Trophoblast cell (in vitro differentiated cells and primary cell): ENCODE data around the gene MR1.

Source experiments
- DNase-seq, 2 donors: peaks; one replicate each; pipeline ENCODE4 v3.0.0-alpha.2; 2016
- H2AFZ ChIP-seq: 2 replicates; pipeline ENCODE4 v1.6.1; 2013; ENCODE audit warnings: low read length, moderate library complexity, mild to moderate bottlenecking; ENCODE audit not compliant: insufficient read depth, poor library complexity
- H2AK5ac ChIP-seq: 2 replicates; pipeline ENCODE4 v1.6.1; 2013; ENCODE audit warnings: mild to moderate bottlenecking, low read length
- H2BK120ac ChIP-seq: 2 replicates; pipeline ENCODE4 v1.6.1; 2013; ENCODE audit warnings: low read length, mild to moderate bottlenecking, moderate library complexity; ENCODE audit not compliant: insufficient read depth, poor library complexity
- H2BK12ac ChIP-seq: 2 replicates; pipeline ENCODE4 v1.6.1; 2013; ENCODE audit warnings: mild to moderate bottlenecking, low read length, moderate library complexity
- H2BK5ac ChIP-seq: 2 replicates; pipeline ENCODE4 v1.6.1; 2013; ENCODE audit warnings: low read length, low read depth, moderate library complexity, mild to moderate bottlenecking; ENCODE audit not compliant: poor library complexity
- H3K14ac ChIP-seq: 2 replicates; pipeline ENCODE4 v1.6.1; 2013; ENCODE audit warnings: mild to moderate bottlenecking, low read length
- H3K18ac ChIP-seq: 2 replicates; pipeline ENCODE4 v1.6.1; 2013; ENCODE audit warnings: mild to moderate bottlenecking, low read length
- H3K23ac ChIP-seq: 2 replicates; pipeline ENCODE4 v1.6.1; 2013; ENCODE audit warnings: low read length
- H3K27ac ChIP-seq: 2 replicates; pipeline ENCODE4 v1.5.1; 2013; ENCODE audit warnings: low read depth, mild to moderate bottlenecking, inconsistent platforms, low read length, moderate library complexity
- H3K27me3 ChIP-seq: 2 replicates; pipeline ENCODE4 v1.6.1; 2013; ENCODE audit warnings: inconsistent platforms, mild to moderate bottlenecking, low read length, moderate library complexity; ENCODE audit not compliant: insufficient read depth
- H3K36me3 ChIP-seq, 2 experiments: 1 replicate in 1 of 2; 2 replicates in 1 of 2; pipeline ENCODE4 v1.6.1; 2013; ENCODE audit warnings: low read length in 2 of 2, mild to moderate bottlenecking in 2 of 2, moderate library complexity in 1 of 2; ENCODE audit not compliant: insufficient read depth in 2 of 2, control insufficient read depth in 1 of 2
- H3K4ac ChIP-seq: 2 replicates; pipeline ENCODE4 v1.6.1; 2013; ENCODE audit warnings: low read depth, mild to moderate bottlenecking, low read length, moderate library complexity
- H3K4me1 ChIP-seq, 2 experiments: 1 replicate in 1 of 2; 2 replicates in 1 of 2; pipeline ENCODE4 v1.6.1; 2013; ENCODE audit warnings: low read length in 2 of 2, mild to moderate bottlenecking in 2 of 2, moderate library complexity in 1 of 2; ENCODE audit not compliant: insufficient read depth in 2 of 2, control insufficient read depth in 1 of 2
- H3K4me2 ChIP-seq: 2 replicates; pipeline ENCODE4 v1.6.1; 2013; ENCODE audit warnings: inconsistent platforms, mild to moderate bottlenecking, low read length, moderate library complexity
- H3K4me3 ChIP-seq: 2 replicates; pipeline ENCODE4 v1.5.1; 2013; ENCODE audit warnings: mild to moderate bottlenecking, low read depth, low read length, inconsistent platforms
- H3K79me1 ChIP-seq: one replicate; pipeline ENCODE4 v1.6.1; 2013; ENCODE audit warnings: low read length
- H3K79me2 ChIP-seq: 2 replicates; pipeline ENCODE4 v1.6.1; 2013; ENCODE audit warnings: low read length, mild to moderate bottlenecking; ENCODE audit not compliant: control insufficient read depth, insufficient read depth, poor library complexity
- H3K9ac ChIP-seq: 2 replicates; pipeline ENCODE4 v1.6.1; 2013; ENCODE audit warnings: mild to moderate bottlenecking, low read length
- H3K9me3 ChIP-seq: 2 replicates; pipeline ENCODE4 v1.6.1; 2013; ENCODE audit warnings: low read depth, mild to moderate bottlenecking, control low read depth, inconsistent platforms, low read length; ENCODE audit not compliant: insufficient read depth
- H4K12ac ChIP-seq: 2 replicates; pipeline ENCODE4 v1.6.1; 2013; ENCODE audit warnings: low read depth, mild to moderate bottlenecking, low read length, moderate library complexity
- H4K8ac ChIP-seq: 2 replicates; pipeline ENCODE4 v1.6.1; 2013; ENCODE audit warnings: low read depth, mild to moderate bottlenecking, low read length, moderate library complexity
- H4K91ac ChIP-seq: one replicate; pipeline ENCODE4 v1.6.1; 2013; ENCODE audit warnings: low read depth, mild to moderate bottlenecking, low read length, moderate library complexity
- WGBS: extraction: QIAGEN DNeasy Blood & Tissue Kit; methylation state at CpG from one replicate; pipeline ENCODE4 v1.1.7; 2013; ENCODE audit warnings: missing lambda C conversion rate; ENCODE audit not compliant: insufficient read length, insufficient coverage; ENCODE audit errors: extremely low coverage; 5-methylcytosine and 5-hydroxymethylcytosine counted together

MR1 gene

DNA sequence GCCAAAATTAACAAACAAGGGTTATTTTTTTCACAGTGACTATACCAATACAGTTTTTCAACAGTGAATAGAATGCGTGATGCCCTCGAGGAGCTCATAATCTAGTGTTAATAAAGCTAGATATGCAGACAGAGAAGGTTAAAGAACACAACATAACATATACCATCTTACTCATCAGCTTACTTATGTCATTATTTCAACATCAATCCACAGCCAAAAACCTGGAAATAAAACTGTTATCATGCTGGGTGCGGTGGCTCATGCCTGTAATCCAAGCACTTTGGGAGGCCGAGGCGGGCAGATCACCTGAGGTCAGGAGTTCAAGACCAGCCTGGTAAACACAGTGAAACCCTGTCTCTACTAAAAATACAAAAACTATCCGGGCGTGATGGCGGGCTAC is 17.2 kb upstream of the MR1 start:
- DNase-seq: no peak
- Histone ChIP-seq H3K4me3 (no peak overlapping the region), H3K36me3 (peaks cover 0 to 3% of the 10 kb centered on the region in 2 experiments), H2AK5ac (no peak overlapping the region), H3K9ac (no peak overlapping the region), H2BK120ac (no peak overlapping the region), H3K4me2 (no peak overlapping the region), H3K79me2 (peaks cover 4% of the 10 kb centered on the region), H3K79me1 (peaks cover 2% of the 10 kb centered on the region), H4K91ac (no peak overlapping the region), H4K12ac (no peak overlapping the region), H3K9me3 (no peaks in the 10 kb centered on the region), H2AFZ (no peak overlapping the region), H3K27me3 (no peaks in the 10 kb centered on the region), H3K4ac (peak overlapping the region; percentile 90), H2BK5ac (no peak overlapping the region), H3K4me1 (peaks cover 6 to 7% of the 10 kb centered on the region in 2 experiments), H3K18ac (no peak overlapping the region), H3K27ac (no peak overlapping the region), H2BK12ac (no peak overlapping the region), H4K8ac (no peak overlapping the region), H3K23ac (no peak overlapping the region), H3K14ac (no peak overlapping the region)
- no CpG with 5 or more reads among the region's 8 CpGs for WGBS

- no peak overlapping the region for H3K23ac ChIP-seq
- no peak overlapping the region for H4K8ac ChIP-seq
- H3K4me1 ChIP-seq: peaks cover 0 to 2% of the 10 kb centered on the region in 2 experiments
- H2BK120ac ChIP-seq: no peak overlapping the region
- H3K4me2 ChIP-seq: no peak overlapping the region
- no peak for DNase-seq
- no peak overlapping the region for H3K27ac ChIP-seq
- no peak overlapping the region for H3K18ac ChIP-seq
- peak overlapping the region; percentile 1 for H3K4ac ChIP-seq
- H3K4me3 ChIP-seq: no peak overlapping the region
- H3K9ac ChIP-seq: no peak overlapping the region
- no peak overlapping the region for H2AK5ac ChIP-seq
- H2BK5ac ChIP-seq: no peak overlapping the region
- H3K36me3 ChIP-seq: peaks cover 0 to 3% of the 10 kb centered on the region in 2 experiments
- no peaks in the 10 kb centered on the region for H3K9me3 ChIP-seq
- no peak overlapping the region for H2BK12ac ChIP-seq
- peaks cover 9% of the 10 kb centered on the region for H3K79me1 ChIP-seq
- H4K91ac ChIP-seq: no peak overlapping the region
- H3K79me2 ChIP-seq: peaks cover 9% of the 10 kb centered on the region
- no peak overlapping the region for H4K12ac ChIP-seq
- H2AFZ ChIP-seq: no peak overlapping the region
- no peak overlapping the region for H3K14ac ChIP-seq
- WGBS: no CpG with 5 or more reads among the region's 1 CpG
- H3K27me3 ChIP-seq: no peaks in the 10 kb centered on the region
Observed at GRCh38 chr1:181018901-181019681, 14.7 kb upstream of the MR1 start.

GRCh38 chr1:181021159-181021558 is 12.6 kb upstream of the MR1 start:
- H2BK120ac ChIP-seq: no peak overlapping the region
- H3K14ac ChIP-seq: no peak overlapping the region
- H3K9ac ChIP-seq: no peak overlapping the region
- H3K79me1 ChIP-seq: peaks cover 9% of the 10 kb centered on the region
- no peak overlapping the region for H2AFZ ChIP-seq
- WGBS: no CpG with 5 or more reads among the region's 3 CpGs
- no peak overlapping the region for H4K12ac ChIP-seq
- no peak overlapping the region for H3K4ac ChIP-seq
- no peak overlapping the region for H3K27ac ChIP-seq
- peaks cover 9% of the 10 kb centered on the region for H3K79me2 ChIP-seq
- no peaks in the 10 kb centered on the region for H3K4me1 ChIP-seq
- H2AK5ac ChIP-seq: no peak overlapping the region
- H3K27me3 ChIP-seq: no peaks in the 10 kb centered on the region
- H3K4me2 ChIP-seq: peak overlapping the region; percentile 89
- H3K36me3 ChIP-seq: peaks cover 0 to 3% of the 10 kb centered on the region in 2 experiments
- H3K18ac ChIP-seq: no peak overlapping the region
- H3K9me3 ChIP-seq: no peaks in the 10 kb centered on the region
- H2BK5ac ChIP-seq: no peak overlapping the region
- no peak overlapping the region for H3K23ac ChIP-seq
- no peak for DNase-seq
- no peak overlapping the region for H3K4me3 ChIP-seq
- H2BK12ac ChIP-seq: no peak overlapping the region
- H4K91ac ChIP-seq: no peak overlapping the region
- H4K8ac ChIP-seq: no peak overlapping the region

DNA sequence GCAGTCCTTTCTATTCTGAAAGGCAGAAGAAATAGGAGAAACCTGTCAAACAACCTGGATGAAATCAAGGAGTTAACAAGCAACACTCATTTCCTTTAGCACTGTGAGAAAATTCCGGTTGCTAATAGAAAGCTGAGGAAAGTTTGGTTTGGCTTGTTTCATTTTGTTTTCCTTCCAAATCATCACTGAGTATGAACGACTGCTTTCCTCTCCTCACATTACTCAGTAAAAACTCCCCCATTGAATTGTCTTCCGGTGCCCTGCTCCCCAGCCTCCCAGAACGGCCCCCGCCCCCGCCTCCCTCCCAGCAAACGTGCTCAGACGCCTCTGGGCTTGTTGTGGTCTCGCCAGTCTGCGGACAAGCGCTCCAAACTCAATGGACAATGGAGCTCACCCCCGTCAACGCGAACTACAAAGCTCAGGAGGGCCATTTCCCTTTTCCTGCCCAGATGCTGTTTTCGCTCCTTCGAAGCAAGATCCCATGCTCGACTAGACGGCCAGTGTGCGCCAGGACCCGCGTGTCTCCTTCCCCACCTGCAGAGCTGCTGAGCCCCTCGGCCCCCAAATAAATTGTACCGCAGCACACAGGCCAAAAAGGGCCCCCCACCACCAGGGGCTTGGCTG is 11.9 kb upstream of the MR1 start:
- Histone ChIP-seq H3K36me3 (no peaks in the 10 kb centered on the region), H3K4me3 (peak overlapping the region; percentile 93), H3K27ac (peak overlapping the region; percentile 94), H4K91ac (peak overlapping the region; percentile 89), H3K79me2 (peaks cover 9% of the 10 kb centered on the region), H2BK120ac (peak overlapping the region; percentile 70), H4K12ac (peak overlapping the region; percentile 31), H2AFZ (peak overlapping the region; percentile 72), H3K9me3 (no peaks in the 10 kb centered on the region), H2AK5ac (peak overlapping the region; percentile 14), H3K18ac (peak overlapping the region; percentile 66), H3K4me2 (peak overlapping the region; percentile 89), H3K27me3 (no peaks in the 10 kb centered on the region), H3K23ac (no peak overlapping the region), H2BK12ac (no peak overlapping the region), H3K4ac (peak overlapping the region; percentile 82), H3K14ac (peak overlapping the region; percentile 92), H2BK5ac (peak overlapping the region; percentile 70), H3K4me1 (no peaks in the 10 kb centered on the region), H4K8ac (peak overlapping the region; percentile 67), H3K79me1 (peaks cover 9% of the 10 kb centered on the region), H3K9ac (peak overlapping the region; percentile 85)
- no CpG with 5 or more reads among the region's 23 CpGs for WGBS
- DNase-seq: peak; percentile 43 to 63
